Endothelial cell of umbilical vein (primary cell): Measurements from ENCODE around the gene TMEM169. TPM values are rescaled to one million over a fixed set of nuclear protein-coding genes. Genes with fewer than 3 reads are reported as not detected.

Experiments
- BruUV-seq: library from RNA; stranded (reverse); fragments of 400-500 nt; replicated peaks from 2 replicates; lab custom pipeline; 2021; lab: Mats Ljungman, UMichigan
- CTCF ChIA-PET: fragments of 300-600, 350-600 bp; sonication (Branson Sonifier 250); formaldehyde crosslinking; loops from one replicate; lab custom pipeline; 2021; ENCODE audit warnings: antibody characterized with exemption, inconsistent platforms; lab: Charles Lee
- POLR2A ChIA-PET: fragments of 300-600, 350-600 bp; sonication (Branson Sonifier 250); formaldehyde crosslinking; loops from one replicate; lab custom pipeline; 2021; ENCODE audit warnings: antibody characterized with exemption, inconsistent platforms; lab: Charles Lee
- DNase-seq: peaks from one replicate; pipeline ENCODE4 v3.0.0-alpha.2; 2011; ENCODE audit warnings: low read depth, low spot score
- FAIRE-seq: peaks from 2 replicates; lab custom pipeline; 2011; peaks lifted over from hg19 to GRCh38; lab: Jason Lieb, UNC
- H2AFZ ChIP-seq: 2 replicates; pipeline ENCODE4 v1.6.0; 2012; ENCODE audit warnings: low read depth, low read length, control low read depth, inconsistent platforms
- H3K27ac ChIP-seq: 2 replicates; pipeline ENCODE4 v1.5.1; 2011; ENCODE audit warnings: low read depth, mild to moderate bottlenecking, control low read depth, low read length, moderate library complexity; ENCODE audit not compliant: insufficient read depth
- H3K27me3 ChIP-seq, 2 experiments: 2 replicates each; pipeline versions ENCODE4 v1.6.0 to v1.6.1; 2011; ENCODE audit warnings: low read length in 2 of 2, mixed read lengths in 1 of 2; ENCODE audit not compliant: control insufficient read depth in 2 of 2, insufficient read depth in 2 of 2
- H3K36me3 ChIP-seq, 2 experiments: 2 replicates in 1 of 2; 3 replicates in 1 of 2; pipeline ENCODE4 v1.5.1; 2011; ENCODE audit warnings: low read length in 2 of 2, mild to moderate bottlenecking in 1 of 2, moderate library complexity in 1 of 2; ENCODE audit not compliant: control insufficient read depth in 2 of 2, insufficient read depth in 2 of 2; ENCODE audit errors: extremely low read depth in 1 of 2
- H3K4me1 ChIP-seq: 3 replicates; pipeline ENCODE4 v1.5.1; 2011; ENCODE audit warnings: mild to moderate bottlenecking, low read length; ENCODE audit not compliant: control insufficient read depth, insufficient read depth; ENCODE audit errors: extremely low read depth
- H3K4me2 ChIP-seq: 2 replicates; pipeline ENCODE4 v1.6.1; 2011; ENCODE audit warnings: low read length, control low read depth, mixed read lengths; ENCODE audit not compliant: insufficient read depth
- H3K4me3 ChIP-seq, 3 experiments: fragments of 200-600 bp in 1 of 3; sonication (generic), shearing (Covaris generic) in 1 of 3; replicated peaks in 1 of 3; 2 replicates each; pipeline ENCODE4 v1.5.1; 2011 to 2016; ENCODE audit warnings: control low read depth in 3 of 3, low read length in 3 of 3, mild to moderate bottlenecking in 2 of 3, inconsistent platforms in 1 of 3, low read depth in 1 of 3, moderate library complexity in 1 of 3; ENCODE audit not compliant: insufficient read depth in 1 of 3
- H3K79me2 ChIP-seq: 2 replicates; pipeline ENCODE4 v1.6.0; 2012; ENCODE audit warnings: low read length, inconsistent platforms; ENCODE audit not compliant: control insufficient read depth, insufficient read depth
- H3K9ac ChIP-seq: replicated peaks from 2 replicates; pipeline ENCODE3; 2011; ENCODE audit warnings: low read length, control low read depth; ENCODE audit not compliant: insufficient read depth; ENCODE audit errors: extremely low read depth
- H3K9me1 ChIP-seq: replicated peaks from 3 replicates; pipeline ENCODE4 v1.6.0; 2011; ENCODE audit warnings: mild to moderate bottlenecking, low read length; ENCODE audit not compliant: control insufficient read depth, insufficient read depth; ENCODE audit errors: extremely low read depth
- H3K9me3 ChIP-seq: replicated peaks from 2 replicates; pipeline ENCODE4 v1.5.1; 2012; ENCODE audit warnings: low read length, inconsistent platforms; ENCODE audit not compliant: control insufficient read depth, insufficient read depth
- H4K20me1 ChIP-seq: replicated peaks from 2 replicates; pipeline ENCODE3; 2011; ENCODE audit warnings: mild to moderate bottlenecking, low read length; ENCODE audit not compliant: control insufficient read depth, insufficient read depth; ENCODE audit errors: extremely low read depth
- EZH2 ChIP-seq: IDR thresholded peaks from 2 replicates; pipeline ENCODE4 v1.6.1; 2012; ENCODE audit warnings: borderline replicate concordance, low read depth, mild to moderate bottlenecking, moderate library complexity, low read length, inconsistent platforms; ENCODE audit not compliant: severe bottlenecking
- FOS ChIP-seq: IDR thresholded peaks from 2 replicates; pipeline ENCODE4 v1.6.1; 2011; ENCODE audit warnings: mild to moderate bottlenecking, low read length, moderate library complexity, borderline replicate concordance; ENCODE audit not compliant: insufficient read depth
- GATA2 ChIP-seq: IDR thresholded peaks from 2 replicates; pipeline ENCODE4 v1.7.0; 2011; ENCODE audit warnings: low read depth, mild to moderate bottlenecking, moderate library complexity, mixed read lengths, low read length; ENCODE audit not compliant: insufficient read length, insufficient read depth
- JUN ChIP-seq: IDR thresholded peaks from 2 replicates; pipeline ENCODE4 v1.6.1; 2011; ENCODE audit warnings: borderline replicate concordance, low read depth; ENCODE audit not compliant: insufficient read length, insufficient read depth
- POLR2A ChIP-seq: IDR thresholded peaks from 2 replicates; pipeline ENCODE4 v1.6.1; 2012; ENCODE audit warnings: low read depth, mild to moderate bottlenecking, control low read depth, low read length
- POLR2AphosphoS5 ChIP-seq: IDR thresholded peaks from 2 replicates; pipeline ENCODE4 v1.6.1; 2012; ENCODE audit warnings: low read depth, mild to moderate bottlenecking, control low read depth, low read length, moderate library complexity; ENCODE audit not compliant: insufficient read depth
- dilution Hi-C: fragments of 300-500 bp; cut with MboI; formaldehyde crosslinking; loops from one replicate; pipeline ENCODE4 v1.15.0; 2019; ENCODE audit warnings: low sequenced_read_pairs; ENCODE audit not compliant: extremely low pct_ligation_motif_present
- intact Hi-C: fragments of 100-400 bp; cut with micrococcal nuclease; formaldehyde crosslinking; loops from one replicate; pipeline ENCODE4 v1.10.0; 2022
- polyA plus RNA-seq, 4 experiments: library from polyadenylated mRNA; depleted of rRNA in 3 of 4; stranded (reverse) in 3 of 4; unstranded in 1 of 4; fragments of >200 nt; gene quantifications; 2 replicates each; pipeline versions ENCODE4 v1.2.1 to v1.2.3, GENCODE V29; 2011 to 2012; ENCODE audit warnings: missing spikeins in 1 of 4
- total RNA-seq: library from RNA; stranded (reverse); gene quantifications from 2 replicates; pipeline ENCODE4 v1.2.3, GENCODE V29; 2021

TMEM169 gene
- total and polyA plus RNA-seq, 2 donors (not counting 3 experiments of a cell fraction or from before 2014, with no cell fraction given), result 0.20 TPM; not detected in 1

- no TSS peak for BruUV-seq
- H3K36me3 ChIP-seq, result peaks cover 10 to 21% of the 10 kb centered on the region in 2 experiments
- TF ChIP-seq EZH2, result no peak
- peak overlapping the region; percentile 100 for H3K9ac ChIP-seq
- no peak for FAIRE-seq
- H3K9me1 ChIP-seq, result no peaks in the 10 kb centered on the region
- peak overlapping the region; percentile 98 for H3K4me2 ChIP-seq
- intact Hi-C loops (loop anchor here (2.0 to 10.0 kb wide), 3 partner anchors 386 to 556 kb away; partner anchors contain the start of genes IGFBP2 and RPL37A), dilution Hi-C loops (no loop called here)
- H3K27me3 ChIP-seq, result no peaks in the 10 kb centered on the region
- POLR2A ChIA-PET, result no interaction called here
- peaks cover 29% of the 10 kb centered on the region for H3K4me1 ChIP-seq
- H3K79me2 ChIP-seq, result peaks cover 51% of the 10 kb centered on the region
- H4K20me1 ChIP-seq, result no peaks in the 10 kb centered on the region
- H2AFZ ChIP-seq, result no peak overlapping the region
- H3K9me3 ChIP-seq, result no peaks in the 10 kb centered on the region
- CTCF ChIA-PET, result interaction anchor here (0.8 to 1.0 kb wide), 2 partner anchors 407 to 555 kb away, joined by 3 to 7 read pairs; no protein-coding TSS in a partner anchor
- H3K4me3 ChIP-seq, result no peak overlapping the region
- no peak for DNase-seq
- H3K27ac ChIP-seq, result no peak overlapping the region
Observed at GRCh38 chr2:216111122-216111521, 29.4 kb downstream of the TMEM169 start.

- Histone ChIP-seq H3K36me3 (peaks cover 13 to 35% of the 10 kb centered on the region in 2 experiments), H3K4me1 (peaks cover 32% of the 10 kb centered on the region), H3K9me3 (no peaks in the 10 kb centered on the region), H3K4me2 (no peak overlapping the region), H3K79me2 (peaks cover 69% of the 10 kb centered on the region), H3K27ac (no peak overlapping the region), H3K9me1 (no peaks in the 10 kb centered on the region), H3K9ac (no peak overlapping the region), H4K20me1 (no peaks in the 10 kb centered on the region), H3K27me3 (no peaks in the 10 kb centered on the region), H2AFZ (no peak overlapping the region), H3K4me3 (no peak overlapping the region)
- dilution Hi-C loops (no loop called here), intact Hi-C loops (loop anchor here (5.0 to 10.0 kb wide), 2 partner anchors 384 to 522 kb away; partner anchors contain the start of genes IGFBP2 and RPL37A)
- DNase-seq (no peak), FAIRE-seq (no peak)
- CTCF ChIA-PET, result interaction anchor here (1.6 kb wide), 1 partner anchor 10 kb away, joined by 8 read pairs; no protein-coding TSS in a partner anchor
- POLR2A ChIA-PET, result no interaction called here
- TF ChIP-seq JUN, result no peak
- no peak for TF ChIP-seq POLR2A
- no peak for TF ChIP-seq FOS
- no peak for TF ChIP-seq GATA2
- no peak for TF ChIP-seq POLR2AphosphoS5
- BruUV-seq, result no TSS peak
Observed at GRCh38 chr2:216112926-216113325, 31.2 kb downstream of the TMEM169 start.
